ENCODE results near the gene EDC3.
"Not testable (repeated sequence)": the region's sequence is repeated elsewhere in the genome, so short reads cannot be mapped to it uniquely, and the experiment has no call there.

EDC3 gene, protein sequence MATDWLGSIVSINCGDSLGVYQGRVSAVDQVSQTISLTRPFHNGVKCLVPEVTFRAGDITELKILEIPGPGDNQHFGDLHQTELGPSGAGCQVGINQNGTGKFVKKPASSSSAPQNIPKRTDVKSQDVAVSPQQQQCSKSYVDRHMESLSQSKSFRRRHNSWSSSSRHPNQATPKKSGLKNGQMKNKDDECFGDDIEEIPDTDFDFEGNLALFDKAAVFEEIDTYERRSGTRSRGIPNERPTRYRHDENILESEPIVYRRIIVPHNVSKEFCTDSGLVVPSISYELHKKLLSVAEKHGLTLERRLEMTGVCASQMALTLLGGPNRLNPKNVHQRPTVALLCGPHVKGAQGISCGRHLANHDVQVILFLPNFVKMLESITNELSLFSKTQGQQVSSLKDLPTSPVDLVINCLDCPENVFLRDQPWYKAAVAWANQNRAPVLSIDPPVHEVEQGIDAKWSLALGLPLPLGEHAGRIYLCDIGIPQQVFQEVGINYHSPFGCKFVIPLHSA
- 7.8 to 15.8 reads per million in 2 donors for total RNA-seq

DNA sequence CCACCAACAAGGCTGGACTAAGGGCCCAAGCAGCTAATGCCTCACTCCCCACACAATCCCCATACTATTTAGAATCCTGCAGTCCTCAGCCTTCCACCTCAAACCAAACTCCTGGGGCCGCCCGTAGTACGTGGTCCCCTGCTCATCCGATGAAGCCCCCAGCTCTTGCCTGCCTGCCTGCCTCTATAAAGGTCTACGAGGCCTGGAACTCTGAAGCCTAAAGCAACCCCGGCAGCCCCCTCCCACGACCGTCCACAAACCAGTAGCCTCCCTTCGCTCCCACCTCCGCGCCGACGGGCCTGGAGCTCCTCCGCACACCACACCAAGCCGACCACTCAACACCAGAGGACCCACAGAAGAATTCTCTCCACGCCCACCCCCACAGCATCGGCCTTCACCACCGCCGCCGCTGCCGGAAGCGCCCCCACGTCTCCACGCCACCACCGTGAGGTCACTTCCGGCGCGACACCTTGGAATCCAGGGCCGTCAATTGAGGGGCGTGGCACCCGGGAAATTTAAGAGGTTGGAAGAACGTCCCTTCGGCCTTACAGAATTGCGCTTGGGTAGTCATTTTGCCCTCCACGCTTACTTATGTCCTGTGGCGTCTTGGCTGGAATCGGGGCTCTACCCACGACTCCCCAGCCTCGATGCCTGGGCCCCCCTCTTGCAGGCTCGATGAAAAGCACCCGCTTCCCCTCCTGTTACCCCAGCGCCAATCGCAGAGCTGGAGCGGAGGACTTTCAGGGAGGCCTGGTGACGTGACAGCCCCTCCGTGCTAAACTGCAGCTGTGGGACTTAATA lies at the start of gene EDC3:
Gene EDC3 (minus strand): TSS at position 428 of the 801 bp plus-strand sequence. CDS start 20,900 bp downstream, outside the sequence.
- DNase-seq = peak; percentile 70 to 90 (median 78)

GRCh38 chr15:74742422-74742821 lies 46.6 kb upstream of the EDC3 start:
- no peak for DNase-seq

DNA sequence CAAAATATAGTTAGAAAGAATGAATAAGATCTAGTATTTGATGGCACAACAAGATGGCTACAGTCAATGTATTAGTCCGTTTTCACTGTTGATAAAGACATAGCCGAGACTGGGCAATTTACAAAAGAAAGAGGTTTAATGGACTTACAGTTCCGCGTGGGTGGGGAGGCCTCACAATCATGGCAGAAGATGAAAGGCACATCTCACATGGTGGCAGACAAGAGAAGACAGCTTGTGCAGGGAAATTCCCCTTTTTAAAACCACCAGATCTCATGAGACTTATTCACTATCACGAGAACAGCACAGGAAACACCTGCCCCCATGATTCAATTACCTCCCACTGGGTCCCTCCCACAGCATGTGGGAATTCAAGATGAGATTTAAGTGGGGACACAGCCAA lies 42.4 kb upstream of the EDC3 start:
- DNase-seq = not testable (repeated sequence)

GRCh38 chr15:74735305-74735704 lies 39.5 kb upstream of the EDC3 start:
- no peak for DNase-seq

GRCh38 chr15:74733269-74733668 lies 37.4 kb upstream of the EDC3 start:
- DNase-seq = no peak

GRCh38 chr15:74732846-74733245 lies 37.0 kb upstream of the EDC3 start:
- no peak for DNase-seq

GRCh38 chr15:74730619-74731316 lies 34.9 kb upstream of the EDC3 start:
- no peak for DNase-seq

DNA sequence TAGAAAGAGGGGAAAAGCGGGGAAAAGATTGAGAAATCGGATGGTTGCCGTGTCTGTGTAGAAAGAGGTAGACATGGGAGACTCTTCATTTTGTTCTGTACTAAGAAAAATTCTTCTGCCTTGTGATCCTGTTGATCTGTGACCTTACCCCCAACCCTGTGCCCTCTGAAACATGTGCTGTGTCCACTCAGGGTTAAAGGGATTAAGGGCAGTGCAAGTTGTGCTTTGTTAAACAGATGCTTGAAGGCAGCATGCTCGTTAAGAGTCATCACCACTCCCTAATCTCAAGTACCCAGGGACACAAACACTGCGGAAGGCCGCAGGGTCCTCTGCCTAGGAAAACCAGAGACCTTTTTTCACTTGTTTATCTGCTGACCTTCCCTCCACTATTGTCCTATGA lies 33.5 kb upstream of the EDC3 start:
- DNase-seq = not testable (repeated sequence)

DNA sequence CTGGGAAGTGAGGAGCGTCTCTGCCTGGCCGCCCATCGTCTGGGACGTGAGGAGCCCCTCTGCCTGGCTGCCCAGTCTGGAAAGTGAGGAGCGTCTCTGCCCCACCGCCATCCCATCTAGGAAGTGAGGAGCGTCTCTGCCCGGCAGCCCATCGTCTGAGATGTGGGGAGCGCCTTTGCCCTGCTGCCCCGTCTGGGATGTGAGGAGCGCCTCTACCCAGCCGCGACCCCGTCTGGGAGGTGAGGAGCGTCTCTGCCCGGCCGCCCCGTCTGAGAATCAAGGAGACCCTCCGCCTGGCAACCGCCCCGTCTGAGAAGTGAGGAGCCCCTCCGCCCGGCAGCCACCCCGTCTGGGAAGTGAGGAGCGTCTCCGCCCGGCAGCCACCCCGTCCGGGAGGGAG lies 32.9 kb upstream of the EDC3 start:
- not testable (repeated sequence) for DNase-seq

GRCh38 chr15:74727727-74728126 lies 31.9 kb upstream of the EDC3 start:
- DNase-seq = no peak

DNA sequence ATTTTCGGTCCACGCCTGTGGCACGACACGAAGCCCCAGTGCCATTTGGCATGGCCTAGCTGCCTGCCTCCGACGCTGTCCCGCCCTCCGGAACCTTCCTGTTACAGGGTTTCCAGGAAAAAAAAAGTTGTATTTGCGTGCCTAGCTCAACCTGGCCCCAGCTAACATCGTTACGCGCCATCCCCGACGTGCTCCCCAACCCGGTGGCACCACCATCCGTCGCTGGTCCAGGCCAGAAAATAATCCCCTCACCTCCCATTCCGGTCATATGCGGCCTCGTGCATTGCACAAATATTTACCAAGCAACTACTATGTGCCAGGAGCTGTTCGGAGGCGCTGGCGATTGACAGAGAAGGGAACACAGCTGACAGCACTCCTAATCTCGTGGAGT lies 30.9 kb upstream of the EDC3 start:
- DNase-seq = peak in 1 of 5 experiments; percentile 29

DNA sequence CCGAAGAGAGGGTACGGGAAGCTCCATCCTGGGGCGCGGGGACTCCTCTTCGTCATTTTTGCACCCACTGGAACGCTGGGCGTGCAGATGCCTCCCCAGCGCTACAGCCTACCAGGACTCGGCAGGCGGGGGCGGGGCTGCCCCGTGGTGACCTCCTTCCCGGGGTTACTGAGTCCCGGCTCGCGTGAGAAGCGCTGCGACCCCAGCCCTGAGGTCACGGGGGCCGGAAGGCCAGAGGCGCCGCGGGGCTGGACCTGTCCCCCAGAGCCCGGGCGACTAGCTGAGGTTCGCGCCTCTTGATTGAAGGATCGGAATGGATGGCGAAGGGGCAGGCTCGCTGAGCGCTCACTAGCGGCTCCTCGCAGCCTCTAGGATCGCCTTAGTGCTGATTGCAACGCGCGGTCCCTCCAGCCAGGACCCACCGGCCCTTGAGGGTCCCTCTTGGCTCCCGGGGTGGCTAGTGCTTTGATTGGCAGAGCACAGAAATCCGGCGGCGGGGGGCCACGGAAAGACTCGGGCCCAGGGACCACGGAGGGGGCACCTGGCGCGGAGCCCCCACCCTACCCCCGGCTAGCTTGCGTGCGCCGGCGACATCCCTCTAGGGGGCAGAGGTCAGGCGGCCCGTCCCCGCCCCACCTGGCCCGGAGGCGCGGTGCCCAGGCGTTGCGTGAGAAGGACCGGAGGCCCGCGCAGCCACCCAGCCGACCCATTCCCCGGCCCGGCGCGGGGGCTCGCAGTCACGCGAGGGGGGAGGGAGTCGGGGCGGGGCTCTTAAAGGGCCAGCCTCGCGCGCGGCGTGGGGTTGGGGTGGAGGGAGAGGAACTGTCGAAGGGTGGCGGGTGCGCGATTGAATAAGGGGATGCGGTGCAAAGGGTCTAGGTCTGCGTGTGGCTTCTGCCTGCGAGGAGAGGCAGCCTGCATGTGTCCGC lies 30.3 kb upstream of the EDC3 start:
- peak; percentile 13 to 70 (median 26) for DNase-seq

GRCh38 chr15:74725225-74725774 lies 29.5 kb upstream of the EDC3 start, which contains the start of gene CYP1A1:
Gene CYP1A1, minus strand, starts transcription at chr15:74725528. Its CDS starts 2,431 bp downstream, at chr15:74723097.
- peak in 2 of 5 experiments; percentile 12 to 36 for DNase-seq

GRCh38 chr15:74724570-74725224 lies 28.9 kb upstream of the EDC3 start:
- no peak for DNase-seq

DNA sequence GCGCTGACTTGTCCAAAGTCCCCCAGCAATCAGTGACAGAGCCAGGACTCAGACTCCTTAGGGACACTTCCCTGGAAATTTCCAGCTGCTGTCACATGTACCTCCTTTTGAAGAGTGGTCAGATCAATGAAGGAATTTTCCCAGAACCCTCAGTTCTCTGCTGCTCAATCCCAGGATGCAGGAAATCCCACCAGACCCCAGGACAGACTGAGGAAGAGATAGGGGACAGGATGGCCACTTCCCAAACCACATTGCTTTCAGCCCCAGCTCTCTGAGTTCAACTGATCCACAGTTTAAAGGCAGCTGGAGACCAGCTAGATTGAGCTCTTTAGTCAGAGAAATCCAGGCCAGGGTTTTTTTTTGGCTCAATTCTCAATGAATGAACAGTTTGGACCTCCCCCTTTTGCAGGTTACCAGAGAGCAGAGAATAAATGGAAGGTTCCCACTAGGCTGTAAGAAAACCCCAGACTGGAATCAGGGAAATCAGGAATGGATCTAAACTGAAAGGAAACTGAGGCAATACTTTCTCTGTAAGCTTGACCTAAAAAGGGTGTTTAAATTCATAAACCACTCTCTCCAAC lies 28.0 kb upstream of the EDC3 start:
- DNase-seq = peak in 2 of 5 experiments; percentile 7 to 36

- DNase-seq = no peak
Measured at GRCh38 chr15:74723187-74723586, 27.4 kb upstream of the EDC3 start.

GRCh38 chr15:74722591-74722990 lies 26.8 kb upstream of the EDC3 start:
- no peak for DNase-seq

DNA sequence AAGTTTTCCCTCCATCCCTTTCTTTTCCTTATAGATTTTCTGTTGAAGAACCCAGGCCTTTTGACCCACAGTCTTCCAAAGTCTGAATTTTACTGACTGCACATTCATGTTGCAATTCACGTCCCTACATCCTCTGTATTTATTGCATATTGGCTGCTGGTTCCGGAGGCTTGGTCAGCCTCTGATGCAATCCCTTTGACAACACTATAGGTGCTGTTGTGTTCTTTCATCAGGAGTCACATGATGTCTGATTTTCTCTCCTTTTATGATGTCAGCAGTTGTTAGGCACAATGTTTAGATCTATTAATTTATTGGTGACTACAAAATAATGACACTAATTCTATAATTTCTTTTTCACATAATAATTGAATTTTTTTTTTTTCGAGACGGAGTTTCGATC lies 20.8 kb upstream of the EDC3 start:
- DNase-seq = no peak

DNA sequence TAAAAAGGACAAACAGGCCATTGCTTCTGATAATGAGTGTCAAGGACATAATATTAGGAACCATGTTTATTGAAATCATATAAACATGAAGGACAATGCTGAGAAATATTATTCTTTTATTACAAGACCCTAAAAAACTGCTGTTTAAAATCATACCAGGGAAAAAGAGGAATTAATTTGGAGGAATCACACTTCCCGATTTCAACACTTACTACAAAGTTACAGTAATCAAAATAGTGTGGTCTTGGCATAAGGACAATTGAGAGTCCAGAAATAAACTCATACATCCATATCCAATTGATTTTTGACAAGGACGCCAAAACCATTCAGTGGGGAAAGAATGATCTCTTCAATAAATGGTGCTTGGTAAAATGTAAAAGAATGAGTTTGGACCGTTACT lies 16.5 kb upstream of the EDC3 start:
- no peak for DNase-seq
